Measurements from ENCODE around the gene RP2. TPM values are rescaled to one million over a fixed set of nuclear protein-coding genes. Genes with fewer than 3 reads are reported as not detected.

RP2 gene
- total and polyA plus RNA-seq, 9 of the 15 experiments (the other 6 are each of a cell fraction or from before 2014, with no cell fraction given): 2.0 to 6.9 (median 3.5) TPM

DNA sequence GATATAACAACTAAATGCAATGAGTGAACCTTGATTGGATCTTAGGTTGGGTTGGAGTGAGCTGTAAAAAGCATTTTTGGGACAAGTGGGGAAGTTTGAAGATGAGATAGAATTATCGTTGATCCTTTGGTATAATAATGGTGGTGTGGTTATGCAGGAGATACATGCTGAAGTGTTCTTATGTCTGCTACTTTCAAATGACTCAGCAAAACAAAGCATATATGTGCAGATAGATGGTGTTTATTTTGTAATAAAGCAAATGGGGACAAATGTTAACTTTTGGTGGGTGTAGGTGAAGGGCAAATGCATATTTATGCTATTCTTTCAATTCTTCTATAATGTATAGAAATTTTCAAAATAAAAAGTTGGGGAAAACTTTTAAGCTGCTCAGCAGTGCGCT, 26.2 kb downstream of the RP2 start:
- H4K20me1 ChIP-seq (replicated peaks; ENCODE audit: control insufficient read depth, insufficient read depth, low read length): no peaks in the 10 kb centered on the region
- BruUV-seq (replicated peaks): no TSS peak
- no peak overlapping the region for H3K4me2 ChIP-seq (ENCODE audit: insufficient read depth, low read length)
- no peaks in the 10 kb centered on the region for H3K27me3 ChIP-seq (ENCODE audit: control insufficient read depth in 2 of 2, insufficient read depth in 2 of 2, low read length in 2 of 2)
- H3K4me3 ChIP-seq: no peak overlapping the region
- H3K27ac ChIP-seq (ENCODE audit: extremely low read depth, low read depth, low read length): no peak overlapping the region
- WGBS (ENCODE audit: insufficient coverage, low coverage, missing lambda C conversion rate): 5% methylated on average over 2 of the region's 2 CpGs
- H3K9ac ChIP-seq (ENCODE audit: insufficient read depth in 1 of 2, low read depth in 2 of 2, low read length in 2 of 2): no peak overlapping the region
- in situ Hi-C loops (cut with MboI) (no loop called here), intact Hi-C loops (cut with micrococcal nuclease) (no loop called here)
- no peaks in the 10 kb centered on the region for H3K36me3 ChIP-seq (ENCODE audit: control insufficient read depth, insufficient read depth, low read length)
- peak; percentile 67; the same call in 1 of the 2 replicates for TF ChIP-seq NFE2L1 (tag; IDR thresholded peaks at IDR 0.05; ENCODE audit: borderline replicate concordance, low read depth)
- no peak for TF ChIP-seq IFI16 (CRISPR knock-in tag; IDR thresholded peaks at IDR 0.05)
- TF ChIP-seq JUNB (CRISPR knock-in tag; conservative IDR thresholded peaks at IDR 0.05): no peak
- no peak for TF ChIP-seq RCOR1 (IDR thresholded peaks at IDR 0.05; ENCODE audit: borderline replicate concordance in 1 of 2, low read depth in 2 of 2, low read length in 2 of 2)
- TF ChIP-seq NEUROD1 (IDR thresholded peaks at IDR 0.05; ENCODE audit: borderline replicate concordance, low read depth, low read length, partially characterized antibody): no peak
- no peak for TF ChIP-seq DDX20 (tag; IDR thresholded peaks at IDR 0.05; ENCODE audit: low read depth)
- no peak for TF ChIP-seq ZNF766 (CRISPR knock-in tag; conservative IDR thresholded peaks at IDR 0.05)
- no peak for TF ChIP-seq CBFA2T2 (conservative IDR thresholded peaks at IDR 0.05)
- TF ChIP-seq C11orf30 (IDR thresholded peaks at IDR 0.05; ENCODE audit: low read depth): peak; percentile 87
- TF ChIP-seq ZNF707 (CRISPR knock-in tag; conservative IDR thresholded peaks at IDR 0.05): no peak
- peak; percentile 70 for TF ChIP-seq NFE2 (IDR thresholded peaks at IDR 0.05; ENCODE audit: low read depth)
- no peak for TF ChIP-seq KLF13 (tag; IDR thresholded peaks at IDR 0.05; ENCODE audit: borderline replicate concordance, low read depth)
- TF ChIP-seq MAFK (IDR thresholded peaks at IDR 0.05; ENCODE audit: low read length): peak; percentile 74; the same call in 1 of the 2 replicates
- no peak for TF ChIP-seq SUPT5H (IDR thresholded peaks at IDR 0.05)
- no peak for TF ChIP-seq ZFP1 (CRISPR knock-in tag; IDR thresholded peaks at IDR 0.05)
- no peak for TF ChIP-seq ETS1 (conservative IDR thresholded peaks at IDR 0.05; ENCODE audit: control insufficient read depth, low read depth, low read length)
- no peak for TF ChIP-seq ZNF174 (CRISPR knock-in tag; IDR thresholded peaks at IDR 0.05)
- TF ChIP-seq, protein P1, sequence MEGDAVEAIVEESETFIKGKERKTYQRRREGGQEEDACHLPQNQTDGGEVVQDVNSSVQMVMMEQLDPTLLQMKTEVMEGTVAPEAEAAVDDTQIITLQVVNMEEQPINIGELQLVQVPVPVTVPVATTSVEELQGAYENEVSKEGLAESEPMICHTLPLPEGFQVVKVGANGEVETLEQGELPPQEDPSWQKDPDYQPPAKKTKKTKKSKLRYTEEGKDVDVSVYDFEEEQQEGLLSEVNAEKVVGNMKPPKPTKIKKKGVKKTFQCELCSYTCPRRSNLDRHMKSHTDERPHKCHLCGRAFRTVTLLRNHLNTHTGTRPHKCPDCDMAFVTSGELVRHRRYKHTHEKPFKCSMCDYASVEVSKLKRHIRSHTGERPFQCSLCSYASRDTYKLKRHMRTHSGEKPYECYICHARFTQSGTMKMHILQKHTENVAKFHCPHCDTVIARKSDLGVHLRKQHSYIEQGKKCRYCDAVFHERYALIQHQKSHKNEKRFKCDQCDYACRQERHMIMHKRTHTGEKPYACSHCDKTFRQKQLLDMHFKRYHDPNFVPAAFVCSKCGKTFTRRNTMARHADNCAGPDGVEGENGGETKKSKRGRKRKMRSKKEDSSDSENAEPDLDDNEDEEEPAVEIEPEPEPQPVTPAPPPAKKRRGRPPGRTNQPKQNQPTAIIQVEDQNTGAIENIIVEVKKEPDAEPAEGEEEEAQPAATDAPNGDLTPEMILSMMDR (IDR thresholded peaks at IDR 0.05 in 2 of 3, conservative IDR thresholded peaks at IDR 0.05 in 1 of 3; ENCODE audit: insufficient read depth in 2 of 3, low read depth in 1 of 3, low read length in 3 of 3): no peak
- no peak for TF ChIP-seq FOS (IDR thresholded peaks at IDR 0.05; ENCODE audit: extremely low read depth, insufficient read length)
- TF ChIP-seq RAD51 (IDR thresholded peaks at IDR 0.05; ENCODE audit: borderline replicate concordance, low read depth): no peak
- TF ChIP-seq MAFG (tag; conservative IDR thresholded peaks at IDR 0.05): peak; percentile 90
- TF ChIP-seq MAFF (IDR thresholded peaks at IDR 0.05; ENCODE audit: low read length): peak; percentile 79
- peak; percentile 91 for TF ChIP-seq ZNF316 (IDR thresholded peaks at IDR 0.05)
- CTCF ChIA-PET (ENCODE audit: low intra/inter-chr PET ratio): no interaction called here
- H3K4me1 ChIP-seq (replicated peaks in 1 of 2; ENCODE audit: control insufficient read depth in 2 of 2, insufficient read depth in 2 of 2, low read length in 2 of 2): no peaks in the 10 kb centered on the region; a peak in 1 of 5 replicates
- no peaks in the 10 kb centered on the region for H3K9me3 ChIP-seq (replicated peaks; ENCODE audit: control insufficient read depth, insufficient read depth, low read depth, low read length)
- no peaks in the 10 kb centered on the region for H3K79me2 ChIP-seq (ENCODE audit: control insufficient read depth, insufficient read depth, low read length)
- no peak overlapping the region for H2AFZ ChIP-seq (ENCODE audit: low read depth, low read length)
- no peaks in the 10 kb centered on the region for H3K9me1 ChIP-seq (ENCODE audit: control insufficient read depth, insufficient read depth, low read length)
- POLR2A ChIA-PET: no interaction called here
- DNase-seq (ENCODE audit: extremely low read depth in 1 of 4, low spot score in 3 of 4) (no peak), ATAC-seq (no peak), FAIRE-seq (no peak)

All from K562 (cell line).